ENCODE measurements around the gene NCKAP5. TPM values are rescaled to one million over a fixed set of nuclear protein-coding genes. Genes with fewer than 3 reads are reported as not detected.
"Not testable (repeated sequence)": the region's sequence is repeated elsewhere in the genome, so short reads cannot be mapped to it uniquely, and the experiment has no call there.

The NCKAP5 gene
- total RNA-seq, 3 donors from 2014 or later, result 1.9 to 6.3 (median 2.3) TPM

DNA sequence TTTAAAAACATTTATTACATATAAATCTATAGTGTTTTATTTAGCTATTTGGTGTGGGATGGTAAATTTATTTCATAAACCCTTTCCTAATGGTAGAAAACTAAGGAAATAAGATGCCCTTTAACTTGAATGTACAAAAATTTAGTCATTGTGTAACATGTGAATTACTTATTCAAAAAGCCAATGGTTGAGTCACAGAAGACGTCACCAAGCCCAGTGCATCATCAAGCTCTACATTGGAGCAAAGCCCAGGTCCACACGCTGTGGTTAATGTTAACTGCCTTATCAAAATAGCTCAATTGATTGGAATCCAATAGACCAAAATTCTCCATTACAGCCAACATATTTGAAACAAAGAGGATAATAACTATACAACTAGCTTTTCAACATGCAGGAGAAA is 752.7 kb downstream of the NCKAP5 start:
- Histone ChIP-seq H3K4me3 (no peak overlapping the region), H3K9me3 (no peaks in the 10 kb centered on the region), H3K4me1 (ENCODE audit: low read depth) (no peaks in the 10 kb centered on the region), H3K36me3 (ENCODE audit: low read depth) (no peaks in the 10 kb centered on the region)
- intact Hi-C loops (cut with DNase I, micrococcal nuclease), result no loop called here
- TF ChIP-seq, protein P1, sequence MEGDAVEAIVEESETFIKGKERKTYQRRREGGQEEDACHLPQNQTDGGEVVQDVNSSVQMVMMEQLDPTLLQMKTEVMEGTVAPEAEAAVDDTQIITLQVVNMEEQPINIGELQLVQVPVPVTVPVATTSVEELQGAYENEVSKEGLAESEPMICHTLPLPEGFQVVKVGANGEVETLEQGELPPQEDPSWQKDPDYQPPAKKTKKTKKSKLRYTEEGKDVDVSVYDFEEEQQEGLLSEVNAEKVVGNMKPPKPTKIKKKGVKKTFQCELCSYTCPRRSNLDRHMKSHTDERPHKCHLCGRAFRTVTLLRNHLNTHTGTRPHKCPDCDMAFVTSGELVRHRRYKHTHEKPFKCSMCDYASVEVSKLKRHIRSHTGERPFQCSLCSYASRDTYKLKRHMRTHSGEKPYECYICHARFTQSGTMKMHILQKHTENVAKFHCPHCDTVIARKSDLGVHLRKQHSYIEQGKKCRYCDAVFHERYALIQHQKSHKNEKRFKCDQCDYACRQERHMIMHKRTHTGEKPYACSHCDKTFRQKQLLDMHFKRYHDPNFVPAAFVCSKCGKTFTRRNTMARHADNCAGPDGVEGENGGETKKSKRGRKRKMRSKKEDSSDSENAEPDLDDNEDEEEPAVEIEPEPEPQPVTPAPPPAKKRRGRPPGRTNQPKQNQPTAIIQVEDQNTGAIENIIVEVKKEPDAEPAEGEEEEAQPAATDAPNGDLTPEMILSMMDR (IDR thresholded peaks at IDR 0.05), result no peak
- ATAC-seq, result no peak
- DNase-seq, result no peak

DNA sequence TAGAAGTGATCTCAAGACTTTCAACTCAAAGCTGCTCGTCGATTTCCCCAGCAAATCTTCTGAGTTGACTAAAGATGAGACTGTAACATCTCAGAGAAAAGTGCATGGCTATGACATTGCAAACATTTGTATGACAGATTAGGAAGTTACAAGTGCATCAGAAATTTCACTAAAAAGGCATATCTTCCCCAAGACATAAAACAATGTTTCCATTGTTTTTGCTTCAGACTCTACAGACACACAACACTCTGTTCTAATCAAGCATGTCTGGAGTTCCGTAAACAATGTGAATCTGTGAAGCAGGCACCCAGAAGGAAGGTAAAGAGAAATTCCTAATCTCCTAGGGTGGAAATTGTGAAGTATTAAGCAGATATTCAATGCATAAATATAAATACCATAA is 753.6 kb downstream of the NCKAP5 start:
- intact Hi-C loops (cut with DNase I, micrococcal nuclease), result no loop called here
- no peak for ATAC-seq
- TF ChIP-seq, protein P1 (IDR thresholded peaks at IDR 0.05), result no peak

DNA sequence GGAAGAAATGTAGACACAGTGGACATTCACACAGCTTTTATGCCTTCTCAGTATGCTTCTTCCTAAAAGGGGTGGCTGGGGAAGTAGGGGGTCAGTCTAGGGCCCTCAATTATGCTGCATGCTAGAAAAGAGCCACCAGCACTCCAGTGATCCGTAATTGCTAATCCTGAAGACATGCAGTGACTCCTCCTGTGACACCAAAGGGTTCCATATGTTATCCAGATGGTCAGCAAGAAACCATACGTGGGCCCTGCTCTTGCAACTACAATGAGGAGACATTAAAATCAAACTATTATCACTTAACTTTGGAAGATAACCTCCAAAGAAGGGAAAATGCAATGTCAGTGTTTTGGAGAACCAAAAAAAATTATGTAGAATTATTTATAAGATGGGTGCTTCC is 754.8 kb downstream of the NCKAP5 start:
- no peaks in the 10 kb centered on the region for H3K36me3 ChIP-seq (ENCODE audit: low read depth)
- intact Hi-C loops (cut with DNase I, micrococcal nuclease), result no loop called here
- ATAC-seq (no peak), DNase-seq (no peak)
- no peak overlapping the region for H3K4me3 ChIP-seq
- peaks cover 2% of the 10 kb centered on the region for H3K9me3 ChIP-seq
- TF ChIP-seq, protein P1 (IDR thresholded peaks at IDR 0.05), result no peak
- H3K4me1 ChIP-seq (ENCODE audit: low read depth), result no peaks in the 10 kb centered on the region

More for the DNA sequence above, 753.6 kb downstream of the NCKAP5 start:
- no peak overlapping the region for H3K4me3 ChIP-seq
- H3K36me3 ChIP-seq (ENCODE audit: low read depth), result no peaks in the 10 kb centered on the region
- DNase-seq, result no peak
- H3K4me1 ChIP-seq (ENCODE audit: low read depth), result no peaks in the 10 kb centered on the region
- H3K9me3 ChIP-seq, result no peaks in the 10 kb centered on the region

DNA sequence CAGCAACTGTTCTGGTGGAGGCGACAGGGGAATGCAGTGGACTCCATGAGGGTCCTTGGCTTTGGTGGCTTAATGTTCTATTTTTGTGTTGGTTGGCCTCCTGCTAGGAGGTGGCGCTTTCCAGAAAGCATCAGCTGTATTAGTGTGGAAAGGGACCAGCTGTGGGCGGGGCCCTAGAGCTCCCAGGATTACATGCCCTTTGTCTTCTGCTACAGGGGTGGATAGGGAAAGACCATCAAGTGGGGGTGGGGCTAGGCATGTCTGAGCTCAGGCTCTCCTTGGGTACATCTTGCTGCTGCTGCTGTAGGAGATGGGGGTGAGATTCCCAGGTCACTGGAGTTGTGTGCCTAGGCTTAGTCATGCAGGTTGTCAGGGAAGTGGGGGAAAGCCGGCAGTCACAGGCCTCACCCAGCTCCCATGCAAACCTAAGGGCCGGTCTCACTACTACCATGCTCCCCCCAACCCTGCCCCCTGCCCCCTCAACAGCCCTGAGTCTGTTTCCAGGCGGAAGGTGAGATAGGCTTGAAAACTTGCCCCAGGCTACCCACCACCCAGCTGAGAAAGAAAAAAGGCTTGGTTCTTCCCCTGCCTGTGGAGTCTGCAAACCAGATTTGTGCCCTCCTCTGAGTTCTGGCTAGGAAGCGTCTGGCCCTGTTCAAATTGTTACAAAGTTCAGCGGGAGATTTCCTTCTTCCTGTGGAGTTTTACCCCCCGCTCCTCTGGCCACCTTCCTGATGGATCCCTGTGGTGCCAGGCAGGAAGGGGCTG is 756.9 kb downstream of the NCKAP5 start:
- no peak for DNase-seq
- TF ChIP-seq, protein P1 (IDR thresholded peaks at IDR 0.05), result no peak
- no peaks in the 10 kb centered on the region for H3K4me1 ChIP-seq (ENCODE audit: low read depth)
- no peak overlapping the region for H3K4me3 ChIP-seq
- no peaks in the 10 kb centered on the region for H3K36me3 ChIP-seq (ENCODE audit: low read depth)
- peaks cover 4% of the 10 kb centered on the region for H3K9me3 ChIP-seq
- intact Hi-C loops (cut with DNase I, micrococcal nuclease), result no loop called here
- ATAC-seq, result no peak

DNA sequence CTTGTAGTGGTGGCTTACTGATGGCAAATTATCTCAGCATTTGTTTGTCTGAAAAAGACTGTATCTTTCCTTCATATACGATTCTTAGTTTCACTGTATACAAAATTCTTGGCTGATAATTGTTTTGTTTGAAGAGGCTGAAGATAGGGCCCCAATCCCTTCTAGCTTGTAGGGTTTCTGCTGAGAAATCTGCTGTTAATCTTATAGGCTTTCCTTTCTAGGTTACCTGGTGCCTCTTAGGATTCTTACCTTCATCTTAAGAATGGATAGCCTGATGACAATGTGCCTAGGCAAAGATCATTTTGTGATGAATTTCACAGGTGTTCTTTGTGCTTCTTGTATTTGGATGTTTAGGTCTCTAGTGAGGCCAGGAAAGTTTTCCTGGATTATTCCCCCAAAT is 758.3 kb downstream of the NCKAP5 start:
- intact Hi-C loops (cut with DNase I, micrococcal nuclease); H3K36me3 ChIP-seq (ENCODE audit: low read depth); H3K4me3 ChIP-seq; H3K9me3 ChIP-seq; DNase-seq; H3K4me1 ChIP-seq (ENCODE audit: low read depth); ATAC-seq: not testable (repeated sequence)

DNA sequence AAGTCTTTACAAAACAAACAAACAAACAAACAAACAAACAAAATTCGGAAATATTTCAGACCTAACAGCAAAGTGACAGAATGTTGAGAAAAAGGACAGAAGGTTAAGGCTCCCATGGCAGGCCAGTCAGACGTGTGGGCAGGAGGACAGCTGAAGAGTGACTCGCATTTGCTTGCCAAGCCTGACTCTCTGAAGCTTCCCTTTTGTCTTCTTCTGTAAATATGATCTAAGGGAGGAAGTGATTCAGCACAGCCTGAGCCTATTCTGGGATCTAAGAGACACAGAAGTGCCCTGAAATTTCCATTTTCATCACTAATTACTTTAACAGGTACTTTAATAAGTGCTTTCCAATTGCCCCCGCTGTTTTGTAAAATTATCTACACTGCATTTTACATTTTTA is 764.2 kb downstream of the NCKAP5 start:
- ATAC-seq (no peak), DNase-seq (no peak)
- Histone ChIP-seq H3K4me3 (no peak overlapping the region), H3K36me3 (ENCODE audit: low read depth) (no peaks in the 10 kb centered on the region), H3K4me1 (ENCODE audit: low read depth) (no peaks in the 10 kb centered on the region), H3K9me3 (peaks cover 7% of the 10 kb centered on the region)
- TF ChIP-seq, protein P1 (IDR thresholded peaks at IDR 0.05), result no peak
- intact Hi-C loops (cut with DNase I, micrococcal nuclease), result no loop called here
